Esophagus (tissue), 2 donors: ENCODE measurements around the gene BORCS8. TPM values are rescaled to one million over a fixed set of nuclear protein-coding genes. Genes with fewer than 3 reads are reported as not detected.
"Not testable (repeated sequence)": the region's sequence is repeated elsewhere in the genome, so short reads cannot be mapped to it uniquely, and the experiment has no call there.

Experiments
- H3K27ac ChIP-seq, 2 donors: one replicate each; pipeline ENCODE4 v1.5.1; 2013; ENCODE audit warnings: low read depth in 2 of 2, mild to moderate bottlenecking in 2 of 2, inconsistent platforms in 1 of 2, low read length in 1 of 2, moderate library complexity in 1 of 2
- H3K27me3 ChIP-seq, 2 donors: one replicate each; pipeline ENCODE4 v1.6.1; 2013; ENCODE audit warnings: low read length in 2 of 2, control low read depth in 1 of 2, mild to moderate bottlenecking in 1 of 2; ENCODE audit not compliant: insufficient read depth in 2 of 2, control insufficient read depth in 1 of 2
- H3K36me3 ChIP-seq, 2 donors: one replicate each; pipeline ENCODE4 v1.6.1; 2013; ENCODE audit warnings: low read length in 1 of 2; ENCODE audit not compliant: control insufficient read depth in 2 of 2, insufficient read depth in 2 of 2
- H3K4me1 ChIP-seq, 2 donors: one replicate each; pipeline ENCODE4 v1.6.1; 2013; ENCODE audit warnings: low read length in 1 of 2; ENCODE audit not compliant: control insufficient read depth in 2 of 2, insufficient read depth in 2 of 2
- H3K4me3 ChIP-seq, 2 donors: one replicate each; pipeline ENCODE4 v1.5.1; 2013; ENCODE audit warnings: low read length in 2 of 2, mild to moderate bottlenecking in 2 of 2, low read depth in 1 of 2, moderate library complexity in 1 of 2
- H3K9me3 ChIP-seq, 2 donors: one replicate each; pipeline ENCODE4 v1.6.1; 2013; ENCODE audit warnings: mild to moderate bottlenecking in 2 of 2, low read depth in 1 of 2, low read length in 1 of 2, moderate library complexity in 1 of 2; ENCODE audit not compliant: control insufficient read depth in 2 of 2, insufficient read depth in 1 of 2
- WGBS, 2 donors: extraction: QIAGEN DNeasy Blood & Tissue Kit; methylation state at CpG; one replicate each; pipeline ENCODE4 v1.1.7; 2013; 5-methylcytosine and 5-hydroxymethylcytosine counted together
- polyA plus RNA-seq, 2 donors: library from polyadenylated mRNA; stranded (reverse); fragments of 200-250 nt; gene quantifications; one replicate each; pipeline ENCODE4 v1.2.3, GENCODE V29; 2013
- donor health status: healthy with polysubstance abuse.
- donor health status: Bipolar disorder and iron deficiency.

BORCS8 gene
- polyA plus RNA-seq, 2 donors, result 18.3 to 22.8 TPM

DNA sequence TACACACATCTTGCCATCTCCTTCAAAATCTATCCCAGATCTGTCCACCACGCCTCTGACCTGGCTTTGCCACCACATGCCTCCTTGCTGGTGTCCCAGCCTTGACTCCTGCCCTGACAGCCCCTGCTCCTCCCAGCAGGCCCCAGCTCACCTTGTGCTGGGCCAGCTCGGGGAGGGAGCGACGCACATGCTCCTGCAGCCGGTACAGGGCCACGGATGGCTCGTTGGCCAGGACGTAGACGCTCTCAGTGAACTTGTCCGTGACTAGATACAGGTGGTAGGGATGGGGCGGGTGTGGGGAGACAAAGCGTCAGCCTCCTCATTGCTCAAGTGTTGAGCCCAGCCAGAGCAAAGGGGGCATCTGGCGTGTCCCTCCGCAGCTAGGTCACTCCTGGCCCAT lies 5.2 kb downstream of the BORCS8 start:
- peaks cover 2 to 12% of the 10 kb centered on the region in 2 donors for H3K36me3 ChIP-seq
- H3K27ac ChIP-seq, result no peak overlapping the region
- H3K4me3 ChIP-seq, result no peak overlapping the region
- no peaks in the 10 kb centered on the region for H3K27me3 ChIP-seq
- 91 to 96% methylated on average over 14 of the region's 14 CpGs for WGBS, 2 donors
- no peaks in the 10 kb centered on the region for H3K9me3 ChIP-seq
- H3K4me1 ChIP-seq, result peaks cover 0 to 3% of the 10 kb centered on the region in 2 donors

DNA sequence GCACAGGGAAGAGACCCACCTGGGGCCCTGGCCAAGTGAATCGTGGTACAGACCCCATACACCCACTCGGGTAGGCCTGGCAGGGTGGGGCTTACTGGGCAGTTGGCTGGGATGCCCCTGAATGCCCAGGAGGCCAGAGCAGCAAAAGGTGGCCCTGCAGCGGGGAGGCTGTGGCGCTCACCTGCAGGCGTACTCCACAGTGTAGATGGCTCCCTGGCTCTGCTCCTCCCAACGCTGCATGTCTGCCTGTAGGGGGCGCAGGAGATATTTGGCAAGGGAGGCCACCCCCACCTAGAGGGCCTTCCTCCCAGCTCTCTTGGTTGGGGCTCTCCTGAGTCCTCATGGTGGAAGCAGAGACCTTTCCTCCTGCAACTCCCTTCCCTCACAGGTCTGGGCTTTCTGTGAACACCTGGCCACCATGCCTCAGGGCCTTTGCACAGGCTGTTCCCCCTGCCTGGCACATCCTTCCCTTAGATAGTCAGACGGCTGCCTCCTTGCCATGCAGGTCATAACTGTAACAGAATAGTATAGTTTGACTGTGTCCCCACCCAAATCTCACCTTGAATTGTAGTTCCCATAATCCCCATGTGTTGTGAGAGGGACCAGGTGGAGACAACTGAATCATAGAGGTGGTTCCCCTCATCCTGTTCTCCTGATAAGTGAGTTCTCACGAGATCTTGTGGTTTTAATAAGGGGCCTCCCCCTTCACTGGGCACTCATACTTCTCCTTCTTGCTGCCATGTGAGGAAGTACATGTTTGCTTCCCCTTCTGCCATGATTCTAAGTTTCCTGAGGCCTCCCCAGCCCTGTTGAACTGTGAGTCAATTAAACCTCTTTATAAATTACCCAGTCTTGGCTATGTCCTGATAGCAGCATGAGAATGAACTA lies 5.9 kb downstream of the BORCS8 start:
- no peaks in the 10 kb centered on the region for H3K27me3 ChIP-seq
- WGBS, 2 donors, result 59 to 65% methylated on average over 9 of the region's 9 CpGs
- H3K9me3 ChIP-seq, result no peaks in the 10 kb centered on the region
- peaks cover 9 to 12% of the 10 kb centered on the region in 2 donors for H3K36me3 ChIP-seq
- peaks cover 0 to 3% of the 10 kb centered on the region in 2 donors for H3K4me1 ChIP-seq
- H3K27ac ChIP-seq, result no peak overlapping the region
- H3K4me3 ChIP-seq, result no peak overlapping the region

DNA sequence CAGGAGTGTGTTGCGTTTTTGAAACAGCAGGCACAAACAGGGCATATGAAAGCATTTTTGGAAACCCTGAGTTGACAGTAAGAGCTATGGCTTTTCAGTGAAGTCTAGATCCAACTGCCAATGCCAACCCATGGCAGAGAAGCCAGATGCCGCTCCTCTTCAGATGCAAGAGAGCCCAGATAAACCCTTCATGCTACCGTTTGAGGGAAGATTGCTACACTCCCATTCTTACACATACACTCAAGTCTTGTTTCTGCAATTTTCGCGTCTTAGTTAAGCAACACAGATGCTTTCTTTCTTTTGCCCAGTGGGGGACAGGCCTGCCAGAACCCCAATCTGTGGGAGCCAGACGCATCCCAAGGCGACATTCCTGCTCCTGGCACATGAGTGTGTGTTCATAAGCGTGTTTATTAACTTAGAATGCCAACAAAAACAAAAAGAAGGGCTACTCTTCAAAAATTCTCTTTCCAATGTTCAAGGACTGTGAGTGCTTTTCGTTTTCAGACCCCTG lies 10.4 kb downstream of the BORCS8 start:
- H3K27ac ChIP-seq, result no peak overlapping the region
- 92 to 95% methylated on average over 9 of the region's 9 CpGs for whole genome bisulfite sequencing, 2 donors
- peaks cover 9 to 28% of the 10 kb centered on the region in 2 donors for H3K36me3 ChIP-seq
- no peaks in the 10 kb centered on the region for H3K4me1 ChIP-seq
- no peak overlapping the region for H3K4me3 ChIP-seq
- no peaks in the 10 kb centered on the region for H3K9me3 ChIP-seq
- no peaks in the 10 kb centered on the region for H3K27me3 ChIP-seq

DNA sequence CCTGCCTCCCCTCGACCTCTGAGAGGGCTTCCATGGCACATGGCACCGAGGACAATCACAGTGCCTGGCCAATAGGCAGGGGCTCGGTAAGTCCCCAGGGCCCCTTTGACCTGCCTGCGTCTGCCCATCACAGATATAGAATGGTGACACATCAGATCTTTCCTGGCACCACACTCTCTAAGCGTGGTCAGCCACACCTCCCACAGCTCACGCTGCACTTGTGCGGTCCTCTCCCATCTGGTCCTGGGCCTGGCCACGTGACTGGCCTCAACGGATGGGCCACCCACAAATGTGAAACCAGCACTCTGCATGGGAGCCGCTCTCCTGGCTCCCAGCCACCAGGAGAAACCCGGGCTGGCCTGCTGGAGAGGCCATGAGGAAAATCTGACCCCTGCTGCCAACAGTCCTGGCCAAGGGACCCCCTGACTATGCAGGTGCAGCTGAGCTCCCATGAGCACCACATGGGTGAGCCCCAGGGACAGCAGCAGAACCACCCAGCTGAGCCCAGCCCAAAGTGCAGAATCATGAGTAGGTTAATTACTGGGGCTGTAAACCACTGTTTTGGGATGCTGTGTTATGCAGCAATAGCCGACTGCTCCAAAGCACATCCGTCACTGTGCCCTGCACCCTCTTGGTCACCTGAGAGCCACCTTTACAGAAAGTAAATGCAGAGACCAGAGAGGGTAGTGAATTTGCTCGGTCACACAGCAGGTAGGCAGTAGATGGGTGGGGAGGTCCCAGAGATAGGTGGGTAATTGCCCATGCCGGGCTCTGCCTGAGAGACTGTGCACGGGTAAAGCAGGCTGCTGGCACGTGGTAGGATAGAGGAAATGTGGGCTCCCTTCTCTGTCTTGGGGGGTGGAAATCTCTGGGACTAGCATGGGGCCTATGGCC lies 12.2 kb downstream of the BORCS8 start:
- 89% methylated on average over 17 of the region's 17 CpGs for WGBS, 2 donors
- no peaks in the 10 kb centered on the region for H3K4me1 ChIP-seq
- H3K36me3 ChIP-seq, result peaks cover 9 to 34% of the 10 kb centered on the region in 2 donors
- no peaks in the 10 kb centered on the region for H3K27me3 ChIP-seq
- H3K4me3 ChIP-seq, result no peak overlapping the region
- H3K27ac ChIP-seq, result no peak overlapping the region
- no peaks in the 10 kb centered on the region for H3K9me3 ChIP-seq

DNA sequence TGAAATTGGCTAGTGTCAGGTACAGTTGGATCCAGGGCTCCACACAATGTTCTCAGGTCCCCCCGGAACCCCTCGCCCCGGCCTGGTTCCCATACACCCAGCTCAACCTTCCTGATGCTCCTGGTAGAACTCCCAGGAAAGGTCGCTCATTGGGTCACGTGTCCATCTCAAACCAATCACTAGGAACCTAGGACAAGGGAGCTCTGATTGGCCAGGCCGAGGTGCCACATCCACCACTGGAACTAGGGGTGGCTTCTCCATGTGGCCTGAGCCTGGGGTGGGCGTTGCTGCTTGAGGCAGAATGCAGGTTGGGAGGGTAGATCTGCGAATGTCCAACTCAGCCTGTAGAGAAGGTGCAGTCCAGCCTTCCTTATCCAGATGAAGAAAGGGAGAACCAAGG lies 15.0 kb downstream of the BORCS8 start:
- no peak overlapping the region for H3K4me3 ChIP-seq
- H3K4me1 ChIP-seq, result no peaks in the 10 kb centered on the region
- no peaks in the 10 kb centered on the region for H3K27me3 ChIP-seq
- no peak overlapping the region for H3K27ac ChIP-seq
- H3K36me3 ChIP-seq, result peaks cover 9 to 26% of the 10 kb centered on the region in 2 donors
- WGBS, 2 donors, result 89 to 96% methylated on average over 8 of the region's 8 CpGs
- no peaks in the 10 kb centered on the region for H3K9me3 ChIP-seq

DNA sequence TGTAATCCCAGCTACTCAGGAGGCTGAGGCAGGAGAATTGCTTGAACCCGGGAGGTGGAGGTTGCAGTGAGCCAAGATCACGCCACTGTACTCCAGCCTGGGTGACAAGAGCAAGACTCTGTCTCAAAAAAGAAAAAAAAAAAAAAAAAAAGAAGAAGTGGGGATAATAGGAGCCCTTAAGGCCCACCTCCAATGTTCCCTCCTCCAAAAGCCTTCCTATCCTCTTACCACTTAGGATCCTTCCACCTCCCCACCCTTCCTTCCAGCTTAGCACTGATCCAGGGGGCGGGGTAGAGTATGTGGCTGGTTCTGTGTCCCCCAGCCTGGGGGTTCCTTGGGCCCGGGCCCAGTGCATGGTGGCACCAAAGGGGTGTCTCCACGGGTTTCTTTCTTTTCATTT lies 18.7 kb downstream of the BORCS8 start:
- not testable (repeated sequence) for H3K27ac ChIP-seq, H3K4me1 ChIP-seq, H3K9me3 ChIP-seq, H3K4me3 ChIP-seq, H3K27me3 ChIP-seq
- peaks cover 0 to 13% of the 10 kb centered on the region in 2 donors for H3K36me3 ChIP-seq
- 88 to 95% methylated on average over 5 of the region's 5 CpGs for WGBS, 2 donors

DNA sequence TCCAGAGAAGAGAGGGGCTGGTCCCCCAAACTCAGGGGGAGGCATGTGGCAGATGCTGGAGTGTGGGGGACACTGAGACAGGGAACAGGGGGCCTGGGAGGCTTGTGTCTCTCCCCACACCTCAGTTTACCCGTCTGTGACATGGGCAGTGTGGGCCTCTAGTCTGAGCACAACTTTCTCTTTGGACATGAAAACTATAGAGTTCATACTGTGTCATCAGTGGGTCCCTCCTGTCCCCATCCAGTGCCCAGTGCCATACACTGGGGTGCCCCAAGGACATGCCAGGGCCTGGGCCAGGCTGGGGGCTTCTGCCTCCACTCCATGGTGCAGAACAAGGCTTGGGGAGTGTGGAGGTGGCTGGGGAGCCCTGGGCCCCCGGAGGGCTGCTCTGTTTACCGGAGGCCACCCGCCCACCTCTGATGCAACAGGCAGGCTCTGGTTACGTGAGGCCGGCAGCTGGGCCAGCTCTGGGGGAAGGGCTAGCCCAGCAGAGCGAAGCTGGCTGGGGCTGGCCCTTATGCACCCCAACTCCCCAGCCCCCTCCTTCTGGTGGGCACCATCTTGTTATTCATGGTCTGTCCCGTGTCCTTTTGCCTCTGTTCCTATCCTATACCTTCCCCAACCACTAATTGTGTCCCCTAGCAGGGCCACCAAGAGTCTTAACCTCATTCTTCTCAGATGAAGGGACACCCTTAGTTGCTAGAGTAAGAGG lies 20.0 kb downstream of the BORCS8 start:
- Histone ChIP-seq H3K27me3 (no peaks in the 10 kb centered on the region), H3K36me3 (peaks cover 0 to 7% of the 10 kb centered on the region in 2 donors), H3K4me3 (no peak overlapping the region), H3K9me3 (no peaks in the 10 kb centered on the region), H3K27ac (no peak overlapping the region), H3K4me1 (peaks cover 2 to 6% of the 10 kb centered on the region in 2 donors)
- 58 to 73% methylated on average over 8 of the region's 8 CpGs for WGBS, 2 donors

DNA sequence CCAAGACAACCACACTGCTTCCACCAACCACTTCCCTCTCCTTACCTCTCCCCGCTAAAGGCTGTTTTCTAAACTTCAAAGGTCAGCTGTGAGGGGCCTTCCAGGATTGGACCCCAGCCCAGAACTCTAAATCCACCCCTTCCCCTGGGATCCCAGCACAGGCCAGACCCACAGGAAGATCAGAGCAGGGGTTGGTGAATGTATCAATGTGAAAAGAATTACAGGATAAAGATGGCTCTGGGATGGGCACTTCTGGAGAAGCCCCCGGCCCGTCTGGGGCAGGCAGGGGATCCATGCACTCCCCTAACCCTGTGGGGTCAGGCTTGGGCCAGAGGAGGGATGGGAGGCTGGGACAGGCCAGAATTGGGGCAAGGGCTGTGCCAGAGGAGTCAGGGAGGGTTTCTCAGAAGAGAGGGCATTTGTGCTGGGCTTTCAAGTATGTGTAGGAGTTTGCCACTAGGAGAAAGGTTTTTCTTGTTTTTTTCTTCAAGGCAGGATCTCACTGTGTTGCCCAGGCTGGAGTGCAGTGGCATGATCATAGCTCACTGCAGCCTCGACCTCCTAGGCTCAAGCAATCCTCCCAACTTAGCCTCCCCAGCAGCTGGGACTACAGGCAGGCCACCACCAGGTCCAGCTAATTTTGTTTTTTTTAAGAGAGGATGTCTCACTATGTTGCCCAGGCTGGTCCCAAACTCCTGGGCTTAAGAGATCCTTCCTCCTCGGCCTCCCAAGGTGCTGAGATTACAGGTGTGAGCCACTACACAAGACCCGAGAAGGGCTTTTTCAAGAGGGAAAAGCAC lies 20.9 kb downstream of the BORCS8 start:
- H3K36me3 ChIP-seq, result peaks cover 0 to under 1% of the 10 kb centered on the region in 2 donors
- H3K4me1 ChIP-seq, result peaks cover 2 to 6% of the 10 kb centered on the region in 2 donors
- no peaks in the 10 kb centered on the region for H3K9me3 ChIP-seq
- WGBS, 2 donors, result 81 to 83% methylated on average over 6 of the region's 6 CpGs
- no peak overlapping the region for H3K4me3 ChIP-seq
- no peaks in the 10 kb centered on the region for H3K27me3 ChIP-seq
- no peak overlapping the region for H3K27ac ChIP-seq
